Common myeloid progenitor, CD34-positive (primary cell): ENCODE measurements around the gene SORL1-AS1.
A peak's percentile ranks its signal among the peaks of the same experiment; 100 is the strongest.

Experiments
- CTCF ChIA-PET: fragments of 350-600 bp; sonication (Branson Sonifier 250); formaldehyde crosslinking; loops from one replicate; lab custom pipeline; 2021; ENCODE audit warnings: antibody characterized with exemption; lab: Charles Lee
- POLR2A ChIA-PET: fragments of 350-600 bp; sonication (Branson Sonifier 250); formaldehyde crosslinking; loops from one replicate; lab custom pipeline; 2021; ENCODE audit warnings: antibody characterized with exemption; lab: Charles Lee
- DNase-seq, 3 donors: peaks; one replicate each; pipeline versions ENCODE4 v3.0.0 to v3.0.0-alpha.2; 2013
- H3K27ac ChIP-seq, 2 experiments: 1 replicate in 1 of 2; 2 replicates in 1 of 2; pipeline ENCODE4 v1.7.0; 2013; ENCODE audit warnings: inconsistent platforms in 2 of 2, low read length in 2 of 2, mild to moderate bottlenecking in 2 of 2, low read depth in 1 of 2, moderate library complexity in 1 of 2; ENCODE audit not compliant: severe bottlenecking in 2 of 2, insufficient read depth in 1 of 2, poor library complexity in 1 of 2
- H3K27me3 ChIP-seq, 5 experiments: replicated peaks in 2 of 5; 1 replicate in 3 of 5; 2 replicates in 2 of 5; pipeline versions ENCODE4 v1.6.1 to v1.7.0; 2013; ENCODE audit warnings: low read length in 4 of 5, mild to moderate bottlenecking in 2 of 5, moderate library complexity in 2 of 5, inconsistent platforms in 1 of 5; ENCODE audit not compliant: insufficient read depth in 5 of 5, control insufficient read depth in 4 of 5
- H3K36me3 ChIP-seq, 4 experiments: 1 replicate in 2 of 4; 2 replicates in 2 of 4; pipeline versions ENCODE4 v1.6.1 to v1.7.0; 2013; ENCODE audit warnings: low read length in 3 of 4, control low read depth in 1 of 4, mild to moderate bottlenecking in 1 of 4; ENCODE audit not compliant: control insufficient read depth in 4 of 4, insufficient read depth in 4 of 4
- H3K4me1 ChIP-seq, 4 experiments: 1 replicate in 3 of 4; 2 replicates in 1 of 4; pipeline versions ENCODE4 v1.6.1 to v1.7.1; 2013; ENCODE audit warnings: low read length in 3 of 4, mild to moderate bottlenecking in 3 of 4, control low read depth in 1 of 4, inconsistent platforms in 1 of 4, moderate library complexity in 1 of 4; ENCODE audit not compliant: control insufficient read depth in 4 of 4, insufficient read depth in 4 of 4; ENCODE audit errors: control extremely low read depth in 1 of 4
- H3K4me3 ChIP-seq, 7 experiments: 1 replicate in 4 of 7; 2 replicates in 3 of 7; pipeline versions ENCODE4 v1.5.1 to v1.7.0; 2013; ENCODE audit warnings: mild to moderate bottlenecking in 7 of 7, low read length in 6 of 7, moderate library complexity in 6 of 7, inconsistent platforms in 2 of 7, low read depth in 2 of 7, control low read depth in 1 of 7; ENCODE audit not compliant: insufficient read depth in 4 of 7, control insufficient read depth in 1 of 7; ENCODE audit errors: extremely low read depth in 1 of 7
- H3K9me3 ChIP-seq, 5 experiments: 1 replicate in 4 of 5; 2 replicates in 1 of 5; pipeline versions ENCODE4 v1.6.1 to v1.7.1; 2013; ENCODE audit warnings: low read length in 4 of 5, mild to moderate bottlenecking in 2 of 5, inconsistent platforms in 1 of 5, low read depth in 1 of 5, moderate library complexity in 1 of 5; ENCODE audit not compliant: control insufficient read depth in 4 of 5, insufficient read depth in 2 of 5; ENCODE audit errors: control extremely low read depth in 1 of 5
- WGBS: methylation state at CpG from one replicate; pipeline ENCODE4 v1.1.5; 2013; ENCODE audit not compliant: insufficient coverage; 5-methylcytosine and 5-hydroxymethylcytosine counted together

Gene SORL1-AS1

GRCh38 chr11:121449123-121449522, 3.6 kb downstream of the SORL1-AS1 start:
- Histone ChIP-seq H3K27me3 (no peaks in the 10 kb centered on the region), H3K27ac (no peak overlapping the region), H3K4me1 (peaks cover 38 to 63% (median 52%) of the 10 kb centered on the region in 4 experiments), H3K9me3 (peaks cover 0 to 1% (median 0%) of the 10 kb centered on the region in 5 experiments), H3K4me3 (no peak overlapping the region), H3K36me3 (no peaks in the 10 kb centered on the region)
- ChIA-PET POLR2A (no interaction called here), CTCF (interaction anchor here (1.8 to 4.3 kb wide), 5 partner anchors 14 to 142 kb away, joined by 4 to 50 read pairs (median 10); no protein-coding TSS in a partner anchor)
- DNase-seq, result no peak
- 100% methylated on average over 3 of the region's 4 CpGs for WGBS

DNA sequence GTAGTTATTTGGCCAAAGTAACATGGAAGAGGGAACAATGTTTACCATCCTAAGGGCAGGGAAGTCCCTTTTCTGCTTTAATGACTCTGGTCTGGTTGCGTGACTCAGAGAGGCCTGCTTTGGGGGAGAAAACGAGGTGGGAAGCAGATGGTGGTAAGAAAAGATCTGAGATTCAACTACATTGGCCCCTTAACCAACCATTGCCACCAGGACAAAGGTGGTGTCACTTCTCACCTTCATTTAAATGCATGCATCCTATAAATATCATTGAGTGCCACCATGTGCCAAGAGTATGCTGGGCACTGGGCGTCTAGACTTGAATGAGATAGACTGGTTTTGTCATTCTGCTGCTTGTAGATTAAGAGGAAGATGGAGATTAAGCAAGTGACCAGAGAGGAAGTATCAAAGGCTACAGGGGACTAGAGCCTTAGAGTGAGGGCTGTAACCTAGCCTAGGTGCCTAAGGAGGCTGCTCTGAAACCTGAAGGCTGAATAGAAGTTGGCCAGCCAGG, 4.3 kb downstream of the SORL1-AS1 start:
- peaks cover 0 to 1% (median 0%) of the 10 kb centered on the region in 5 experiments for H3K9me3 ChIP-seq
- 70% methylated on average over 1 of the region's 3 CpGs for WGBS
- H3K27me3 ChIP-seq, result no peaks in the 10 kb centered on the region
- peaks cover 31 to 57% (median 45%) of the 10 kb centered on the region in 4 experiments for H3K4me1 ChIP-seq
- no peak overlapping the region for H3K27ac ChIP-seq
- H3K36me3 ChIP-seq, result no peaks in the 10 kb centered on the region
- ChIA-PET POLR2A (no interaction called here), CTCF (interaction anchor here (0.6 to 2.5 kb wide), 7 partner anchors 13 to 143 kb away, joined by 3 to 8 read pairs (median 4); no protein-coding TSS in a partner anchor)
- DNase-seq, result peak in 2 of 3 donors; percentile 71
- H3K4me3 ChIP-seq, result no peak overlapping the region

GRCh38 chr11:121448011-121448410, 4.8 kb downstream of the SORL1-AS1 start:
- ChIA-PET POLR2A (no interaction called here), CTCF (interaction anchor here (0.6 to 2.3 kb wide), 11 partner anchors 9 to 146 kb away, joined by 3 to 11 read pairs (median 4); no protein-coding TSS in a partner anchor)
- H3K27me3 ChIP-seq, result no peaks in the 10 kb centered on the region
- DNase-seq, result no peak
- H3K4me3 ChIP-seq, result no peak overlapping the region
- peaks cover 27 to 52% (median 41%) of the 10 kb centered on the region in 4 experiments for H3K4me1 ChIP-seq
- H3K27ac ChIP-seq, result no peak overlapping the region
- no peaks in the 10 kb centered on the region for H3K36me3 ChIP-seq
- 100% methylated on average over 1 of the region's 4 CpGs for WGBS
- H3K9me3 ChIP-seq, result peaks cover 0 to 1% (median 0%) of the 10 kb centered on the region in 5 experiments

GRCh38 chr11:121446752-121447156, 6.0 kb downstream of the SORL1-AS1 start:
- H3K4me1 ChIP-seq, result peaks cover 25 to 44% (median 32%) of the 10 kb centered on the region in 4 experiments
- no peaks in the 10 kb centered on the region for H3K27me3 ChIP-seq
- H3K27ac ChIP-seq, result no peak overlapping the region
- H3K4me3 ChIP-seq, result no peak overlapping the region
- ChIA-PET POLR2A (no interaction called here), CTCF (interaction anchor here (0.6 to 2.3 kb wide), 14 partner anchors 9 to 148 kb away, joined by 3 to 11 read pairs (median 4); no protein-coding TSS in a partner anchor)
- H3K9me3 ChIP-seq, result peaks cover 0 to 1% (median 0%) of the 10 kb centered on the region in 5 experiments
- DNase-seq, result peak in 2 of 3 donors; percentile 32 to 39
- whole genome bisulfite sequencing, result 100% methylated on average over 2 of the region's 4 CpGs
- H3K36me3 ChIP-seq, result no peaks in the 10 kb centered on the region

GRCh38 chr11:121445071-121445768, 7.5 kb downstream of the SORL1-AS1 start:
- Histone ChIP-seq H3K36me3 (no peaks in the 10 kb centered on the region), H3K4me3 (no peak overlapping the region), H3K9me3 (peaks cover 0 to 1% (median 0%) of the 10 kb centered on the region in 5 experiments), H3K27me3 (no peaks in the 10 kb centered on the region), H3K27ac (no peak overlapping the region), H3K4me1 (peaks cover 15 to 29% (median 18%) of the 10 kb centered on the region in 4 experiments)
- 80% methylated on average over 13 of the region's 14 CpGs for WGBS
- CTCF ChIA-PET, result interaction anchor here (0.6 to 1.5 kb wide), 2 partner anchors 16 to 60 kb away, joined by 3 to 4 read pairs; no protein-coding TSS in a partner anchor
- POLR2A ChIA-PET, result no interaction called here
- no peak for DNase-seq

DNA sequence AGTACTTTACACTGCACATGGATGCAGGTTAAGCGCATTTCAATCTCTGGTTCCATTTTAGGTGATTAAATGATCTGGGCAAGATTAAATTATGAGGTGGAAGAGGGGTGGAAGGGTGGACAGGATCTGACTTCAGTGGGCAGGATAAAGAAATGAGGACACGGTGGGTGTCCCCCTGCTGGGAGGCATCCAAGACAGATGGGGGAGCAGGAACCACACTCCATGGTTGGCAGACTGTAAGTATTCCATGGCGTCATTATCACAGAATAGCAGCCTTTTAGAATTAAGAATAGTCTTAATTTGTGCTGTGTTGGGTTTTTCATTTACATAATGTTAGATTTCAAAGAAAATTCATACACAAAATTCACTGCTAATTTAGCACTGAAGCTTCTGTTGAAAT, 8.2 kb downstream of the SORL1-AS1 start:
- Histone ChIP-seq H3K9me3 (peaks cover 0 to 1% (median 0%) of the 10 kb centered on the region in 5 experiments), H3K27ac (no peak overlapping the region), H3K36me3 (no peaks in the 10 kb centered on the region), H3K4me3 (no peak overlapping the region), H3K27me3 (no peaks in the 10 kb centered on the region), H3K4me1 (peaks cover 8 to 22% (median 12%) of the 10 kb centered on the region in 4 experiments)
- 63% methylated on average over 1 of the region's 3 CpGs for WGBS
- ChIA-PET POLR2A (no interaction called here), CTCF (interaction anchor here (0.6 to 1.9 kb wide), 3 partner anchors 12 to 59 kb away, joined by 3 to 6 read pairs (median 4); no protein-coding TSS in a partner anchor)
- DNase-seq, result no peak
